Transverse colon (tissue), 4 donors: Measurements from ENCODE around the gene SOBP.

Experiments used
- EP300 ChIP-seq: sonication (generic); formaldehyde crosslinking; IDR thresholded peaks from one replicate; pipeline ENCODE4 v1.6.1; 2017; ENCODE audit warnings: antibody characterized with exemption, low read depth
- POLR2A ChIP-seq: fragments of 450-650 bp; IDR thresholded peaks from one replicate; pipeline ENCODE4 v1.6.1; 2016; ENCODE audit warnings: antibody characterized with exemption, mild to moderate bottlenecking, moderate library complexity
- POLR2AphosphoS5 ChIP-seq, 3 donors: sonication (generic); formaldehyde crosslinking; IDR thresholded peaks; one replicate each; pipeline ENCODE4 v1.6.1; 2016; ENCODE audit warnings: antibody characterized with exemption in 3 of 3
- TF ChIP-seq, protein P1 (sequence below), 5 experiments: fragments of 200-600 bp in 3 of 5; fragments of 450-650 bp in 2 of 5; sonication (generic) in 3 of 5; IDR thresholded peaks; 1 replicate in 2 of 5; 2 replicates in 3 of 5; pipeline ENCODE4 v1.5.1; 2016 to 2017; ENCODE audit warnings: antibody characterized with exemption in 5 of 5, inconsistent platforms in 3 of 5, mild to moderate bottlenecking in 2 of 5, moderate library complexity in 1 of 5

DNA sequence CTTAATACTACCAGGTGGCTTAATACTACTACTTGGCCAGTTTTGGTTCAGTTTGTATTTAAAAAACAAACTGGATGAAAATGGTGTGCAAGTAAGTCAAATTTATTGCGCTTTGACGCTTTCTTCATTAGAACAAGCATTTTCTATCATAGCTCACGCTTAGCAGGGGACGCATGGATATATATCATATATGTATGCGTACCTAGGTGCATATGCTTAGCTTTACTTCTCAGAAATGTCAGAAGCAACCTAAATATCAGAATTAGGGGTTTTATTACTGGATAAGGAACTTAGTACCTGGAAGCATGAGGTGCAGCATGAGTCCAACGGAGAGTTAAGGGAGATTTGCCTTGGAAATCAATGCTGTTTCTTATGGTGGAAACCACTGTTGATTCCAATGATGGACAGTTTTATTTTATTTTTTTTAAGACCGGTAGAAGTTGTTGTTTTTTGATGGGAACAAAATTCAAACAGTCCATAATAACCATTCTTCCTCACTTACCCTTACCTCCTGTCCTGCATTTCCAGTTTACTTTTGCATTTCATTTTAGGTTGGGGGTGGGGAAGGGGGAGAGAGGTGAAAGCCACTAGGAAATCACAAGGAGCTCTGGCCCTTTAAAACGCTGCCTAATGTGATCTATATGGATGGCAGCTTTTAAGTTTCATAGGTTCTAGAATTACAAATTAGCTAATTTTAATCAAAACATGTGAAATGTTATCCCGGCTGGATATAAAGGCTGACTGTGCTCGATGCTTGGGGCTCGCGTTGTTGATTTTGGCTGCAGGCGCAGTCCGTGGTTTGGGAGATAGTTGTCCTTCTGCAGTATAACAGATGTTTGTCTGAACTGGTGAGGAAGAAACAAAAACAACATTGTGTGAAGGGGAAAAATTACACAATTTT lies 2.1 kb downstream of the SOBP start:
- TF ChIP-seq EP300 (no peak), POLR2A (no peak), POLR2AphosphoS5 (IDR thresholded peaks at IDR 0.05) (no peak)
- TF ChIP-seq, protein P1, sequence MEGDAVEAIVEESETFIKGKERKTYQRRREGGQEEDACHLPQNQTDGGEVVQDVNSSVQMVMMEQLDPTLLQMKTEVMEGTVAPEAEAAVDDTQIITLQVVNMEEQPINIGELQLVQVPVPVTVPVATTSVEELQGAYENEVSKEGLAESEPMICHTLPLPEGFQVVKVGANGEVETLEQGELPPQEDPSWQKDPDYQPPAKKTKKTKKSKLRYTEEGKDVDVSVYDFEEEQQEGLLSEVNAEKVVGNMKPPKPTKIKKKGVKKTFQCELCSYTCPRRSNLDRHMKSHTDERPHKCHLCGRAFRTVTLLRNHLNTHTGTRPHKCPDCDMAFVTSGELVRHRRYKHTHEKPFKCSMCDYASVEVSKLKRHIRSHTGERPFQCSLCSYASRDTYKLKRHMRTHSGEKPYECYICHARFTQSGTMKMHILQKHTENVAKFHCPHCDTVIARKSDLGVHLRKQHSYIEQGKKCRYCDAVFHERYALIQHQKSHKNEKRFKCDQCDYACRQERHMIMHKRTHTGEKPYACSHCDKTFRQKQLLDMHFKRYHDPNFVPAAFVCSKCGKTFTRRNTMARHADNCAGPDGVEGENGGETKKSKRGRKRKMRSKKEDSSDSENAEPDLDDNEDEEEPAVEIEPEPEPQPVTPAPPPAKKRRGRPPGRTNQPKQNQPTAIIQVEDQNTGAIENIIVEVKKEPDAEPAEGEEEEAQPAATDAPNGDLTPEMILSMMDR (IDR thresholded peaks at IDR 0.05): no peak
